ENCODE data around the gene NYNRIN. TPM values are rescaled to one million over a fixed set of nuclear protein-coding genes. Genes with fewer than 3 reads are reported as not detected.

The NYNRIN gene
- total and polyA plus RNA-seq, 2 experiments from 2014 or later, result 3.1 to 20.0 TPM

- Mint-ChIP-seq H3K36me3 (ENCODE audit: low read depth) (peaks cover 43% of the 10 kb centered on the region), H3K27me3 (ENCODE audit: insufficient read depth, low read depth, poor library complexity) (peaks cover 13% of the 10 kb centered on the region), H3K9me3 (no peaks in the 10 kb centered on the region), H3K27ac (no peak overlapping the region), H3K4me1 (peaks cover 9% of the 10 kb centered on the region; the same call in 2 of the 3 replicates), H3K4me3 (no peak overlapping the region)
- no peak for TF ChIP-seq STAT1 (IDR thresholded peaks at IDR 0.05; ENCODE audit: unreplicated experiment)
- TF ChIP-seq EZH2 (IDR thresholded peaks at IDR 0.05; ENCODE audit: low read depth, unreplicated experiment), result no peak
- TF ChIP-seq ETS1 (IDR thresholded peaks at IDR 0.05), result no peak
- Histone ChIP-seq H3K27me3 (ENCODE audit: insufficient read depth) (no peaks in the 10 kb centered on the region), H4K20me1 (replicated peaks; ENCODE audit: insufficient read depth) (no peaks in the 10 kb centered on the region; the same call in 1 of the 2 replicates), H3K4me2 (no peak overlapping the region), H3K79me2 (replicated peaks; ENCODE audit: insufficient read depth) (peaks cover 10% of the 10 kb centered on the region; the same call in 1 of the 2 replicates), H3K4me1 (ENCODE audit: insufficient read depth) (peaks cover 8% of the 10 kb centered on the region), H3K36me3 (ENCODE audit: insufficient read depth) (peaks cover 7% of the 10 kb centered on the region; the same call in 1 of the 2 replicates), H3F3A (replicated peaks; ENCODE audit: low read depth) (peaks cover 7% of the 10 kb centered on the region; the same call in 1 of the 2 replicates), H2AFZ (no peak overlapping the region), H3K27ac (ENCODE audit: low read depth) (no peak overlapping the region), H3K9me2 (ENCODE audit: insufficient read depth) (no peaks in the 10 kb centered on the region), H3K4me3 (no peak overlapping the region)
- no peak for DNase-seq (ENCODE audit: low spot score)
- ATAC-seq, result no peak
Observed at GRCh38 chr14:24437736-24438067, 38.9 kb downstream of the NYNRIN start.

- peaks cover 9% of the 10 kb centered on the region; the same call in 2 of the 3 replicates for H3K4me1 Mint-ChIP-seq
- Histone ChIP-seq H3K4me2 (no peak overlapping the region), H2AFZ (no peak overlapping the region), H3K79me2 (replicated peaks; ENCODE audit: insufficient read depth) (peaks cover 10% of the 10 kb centered on the region; the same call in 1 of the 2 replicates), H3K4me1 (ENCODE audit: insufficient read depth) (peaks cover 10% of the 10 kb centered on the region), H3F3A (replicated peaks; ENCODE audit: low read depth) (peaks cover 7% of the 10 kb centered on the region; the same call in 1 of the 2 replicates), H3K4me3 (no peak overlapping the region), H3K27me3 (ENCODE audit: insufficient read depth) (no peaks in the 10 kb centered on the region), H3K27ac (ENCODE audit: low read depth) (no peak overlapping the region), H3K36me3 (ENCODE audit: insufficient read depth) (peaks cover 7% of the 10 kb centered on the region; the same call in 1 of the 2 replicates), H3K9me2 (ENCODE audit: insufficient read depth) (no peaks in the 10 kb centered on the region), H4K20me1 (replicated peaks; ENCODE audit: insufficient read depth) (no peaks in the 10 kb centered on the region; the same call in 1 of the 2 replicates)
- TF ChIP-seq POLR2AphosphoS5 (IDR thresholded peaks at IDR 0.05; ENCODE audit: low read depth) (no peak), JUNB (IDR thresholded peaks at IDR 0.05; ENCODE audit: unreplicated experiment) (no peak), ETS1 (IDR thresholded peaks at IDR 0.05) (no peak), CTCF (conservative IDR thresholded peaks at IDR 0.05; ENCODE audit: low read depth in 2 of 2) (no peak), ZNF462 (CRISPR knock-in tag; IDR thresholded peaks at IDR 0.05) (no peak), STAT1 (IDR thresholded peaks at IDR 0.05; ENCODE audit: unreplicated experiment) (no peak)
- DNase-seq (ENCODE audit: low spot score), result no peak
- ATAC-seq, result no peak
- H3K9me3 Mint-ChIP-seq, result no peaks in the 10 kb centered on the region
- peaks cover 39% of the 10 kb centered on the region for H3K36me3 Mint-ChIP-seq (ENCODE audit: low read depth)
- H3K27me3 Mint-ChIP-seq (ENCODE audit: insufficient read depth, low read depth, poor library complexity), result peaks cover 13% of the 10 kb centered on the region
- no peak overlapping the region for H3K4me3 Mint-ChIP-seq
- H3K27ac Mint-ChIP-seq, result no peak overlapping the region
Observed at GRCh38 chr14:24438223-24439097, 39.7 kb downstream of the NYNRIN start.

Data from GM23338 (cell line).